Measurements from ENCODE around the gene TP63. TPM values are rescaled to one million over a fixed set of nuclear protein-coding genes. Genes with fewer than 3 reads are reported as not detected.

The TP63 gene
- total RNA-seq, 4 donors from 2014 or later, result not detected

DNA sequence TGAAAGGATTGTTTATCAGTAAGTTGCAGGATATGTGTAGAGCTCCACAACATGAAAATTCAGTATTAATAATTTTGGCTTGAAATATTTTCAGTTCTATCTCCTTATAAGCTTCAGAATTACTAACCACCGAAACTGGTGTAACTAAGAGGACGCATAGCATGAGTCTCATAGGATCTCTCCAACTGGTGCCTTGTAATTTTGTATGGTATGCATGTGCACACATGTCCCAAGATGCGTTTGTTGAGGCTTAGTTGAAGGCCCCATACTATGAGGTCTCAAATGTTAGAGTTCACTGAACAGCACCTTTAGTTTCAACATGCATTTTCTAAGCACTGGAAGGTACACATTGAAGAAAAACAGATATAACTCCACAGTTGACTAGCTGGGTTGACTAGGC lies 195.4 kb downstream of the TP63 start:
- Histone ChIP-seq H3K27ac (no peak overlapping the region), H3K36me3 (no peaks in the 10 kb centered on the region), H3K4me3 (no peak overlapping the region), H3K27me3 (no peaks in the 10 kb centered on the region), H3K9me3 (no peaks in the 10 kb centered on the region), H3K4me1 (no peaks in the 10 kb centered on the region)
- no peak for TF ChIP-seq EP300 (IDR thresholded peaks at IDR 0.05; ENCODE audit: low read depth)
- no peak for DNase-seq
- in situ Hi-C loops (cut with MboI; ENCODE audit: low pct_ligation_motif_present in 1 of 4, low pct_unique_long_range_greater_than_20kb in 1 of 4, low sequenced_read_pairs in 3 of 4) (no loop called here), intact Hi-C loops (cut with DNase I; ENCODE audit: low total_unique reads) (no loop called here)
- 84 to 88% methylated on average over 2 to 3 of the region's 3 CpGs for WGBS, 2 donors (ENCODE audit: low coverage in 1 of 2)

DNA sequence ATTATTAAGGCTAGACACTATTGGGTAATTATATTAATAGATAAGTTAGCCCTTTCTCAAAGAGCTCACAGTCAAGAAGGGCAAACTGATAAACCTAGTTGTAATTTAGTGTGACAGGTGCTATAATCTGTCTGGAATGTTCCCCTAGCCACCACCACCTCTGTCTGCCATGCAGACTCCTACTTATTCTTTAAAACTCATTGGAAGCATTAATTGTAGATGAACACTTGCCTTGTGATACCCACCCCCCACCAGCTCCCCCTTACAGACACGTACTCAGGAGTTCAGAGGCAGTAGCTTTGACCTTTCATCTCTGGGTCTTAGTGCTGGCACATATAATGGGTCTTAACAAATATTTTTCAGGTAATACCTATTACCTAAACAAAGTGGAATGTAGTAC lies 195.9 kb downstream of the TP63 start:
- Histone ChIP-seq H3K4me3 (no peak overlapping the region), H3K4me1 (no peaks in the 10 kb centered on the region), H3K9me3 (no peaks in the 10 kb centered on the region), H3K36me3 (no peaks in the 10 kb centered on the region), H3K27ac (no peak overlapping the region), H3K27me3 (no peaks in the 10 kb centered on the region)
- WGBS, 2 donors (ENCODE audit: low coverage in 1 of 2), result 89% methylated on average over 1 of the region's 1 CpG; no CpG with 5 or more reads in 1 of the 2 donors
- TF ChIP-seq, protein P1, sequence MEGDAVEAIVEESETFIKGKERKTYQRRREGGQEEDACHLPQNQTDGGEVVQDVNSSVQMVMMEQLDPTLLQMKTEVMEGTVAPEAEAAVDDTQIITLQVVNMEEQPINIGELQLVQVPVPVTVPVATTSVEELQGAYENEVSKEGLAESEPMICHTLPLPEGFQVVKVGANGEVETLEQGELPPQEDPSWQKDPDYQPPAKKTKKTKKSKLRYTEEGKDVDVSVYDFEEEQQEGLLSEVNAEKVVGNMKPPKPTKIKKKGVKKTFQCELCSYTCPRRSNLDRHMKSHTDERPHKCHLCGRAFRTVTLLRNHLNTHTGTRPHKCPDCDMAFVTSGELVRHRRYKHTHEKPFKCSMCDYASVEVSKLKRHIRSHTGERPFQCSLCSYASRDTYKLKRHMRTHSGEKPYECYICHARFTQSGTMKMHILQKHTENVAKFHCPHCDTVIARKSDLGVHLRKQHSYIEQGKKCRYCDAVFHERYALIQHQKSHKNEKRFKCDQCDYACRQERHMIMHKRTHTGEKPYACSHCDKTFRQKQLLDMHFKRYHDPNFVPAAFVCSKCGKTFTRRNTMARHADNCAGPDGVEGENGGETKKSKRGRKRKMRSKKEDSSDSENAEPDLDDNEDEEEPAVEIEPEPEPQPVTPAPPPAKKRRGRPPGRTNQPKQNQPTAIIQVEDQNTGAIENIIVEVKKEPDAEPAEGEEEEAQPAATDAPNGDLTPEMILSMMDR (IDR thresholded peaks at IDR 0.05), result no peak
- no peak for TF ChIP-seq EP300 (IDR thresholded peaks at IDR 0.05; ENCODE audit: low read depth)
- no peak for TF ChIP-seq POLR2AphosphoS5 (IDR thresholded peaks at IDR 0.05)
- no peak for TF ChIP-seq POLR2A (IDR thresholded peaks at IDR 0.05)
- intact Hi-C loops (cut with DNase I; ENCODE audit: low total_unique reads) (no loop called here), in situ Hi-C loops (cut with MboI; ENCODE audit: low pct_ligation_motif_present in 1 of 4, low pct_unique_long_range_greater_than_20kb in 1 of 4, low sequenced_read_pairs in 3 of 4) (no loop called here)
- DNase-seq, result no peak

DNA sequence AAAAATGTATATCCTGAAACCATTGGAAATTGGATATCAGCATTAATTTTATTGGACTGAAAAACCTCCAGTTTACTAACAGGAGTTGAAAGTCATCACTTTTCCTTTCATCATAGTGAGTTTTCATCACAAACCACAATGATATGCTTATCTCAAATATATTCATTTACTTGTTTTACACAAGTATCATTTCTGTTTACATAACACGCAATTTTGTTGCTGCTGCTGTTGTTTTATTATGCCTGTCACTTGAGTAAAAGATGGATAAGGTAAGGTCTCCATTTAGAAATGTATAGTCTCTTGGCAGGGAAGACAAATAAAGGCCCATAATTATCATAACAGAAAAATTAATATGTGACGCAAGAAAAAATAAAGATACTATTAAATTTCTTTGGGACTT lies 199.2 kb downstream of the TP63 start:
- H3K4me1 ChIP-seq, result no peaks in the 10 kb centered on the region
- 70 to 76% methylated on average over 2 of the region's 2 CpGs for WGBS, 2 donors (ENCODE audit: low coverage in 1 of 2)
- no peak for DNase-seq
- H3K27ac ChIP-seq, result no peak overlapping the region
- no peaks in the 10 kb centered on the region for H3K36me3 ChIP-seq
- TF ChIP-seq EP300 (IDR thresholded peaks at IDR 0.05; ENCODE audit: low read depth) (no peak), POLR2A (IDR thresholded peaks at IDR 0.05) (no peak)
- TF ChIP-seq, protein P1 (IDR thresholded peaks at IDR 0.05), result no peak
- intact Hi-C loops (cut with DNase I; ENCODE audit: low total_unique reads), result no loop called here
- in situ Hi-C loops (cut with MboI; ENCODE audit: low pct_ligation_motif_present in 1 of 4, low pct_unique_long_range_greater_than_20kb in 1 of 4, low sequenced_read_pairs in 3 of 4), result no loop called here
- no peaks in the 10 kb centered on the region for H3K27me3 ChIP-seq
- no peak overlapping the region for H3K4me3 ChIP-seq
- no peaks in the 10 kb centered on the region for H3K9me3 ChIP-seq

DNA sequence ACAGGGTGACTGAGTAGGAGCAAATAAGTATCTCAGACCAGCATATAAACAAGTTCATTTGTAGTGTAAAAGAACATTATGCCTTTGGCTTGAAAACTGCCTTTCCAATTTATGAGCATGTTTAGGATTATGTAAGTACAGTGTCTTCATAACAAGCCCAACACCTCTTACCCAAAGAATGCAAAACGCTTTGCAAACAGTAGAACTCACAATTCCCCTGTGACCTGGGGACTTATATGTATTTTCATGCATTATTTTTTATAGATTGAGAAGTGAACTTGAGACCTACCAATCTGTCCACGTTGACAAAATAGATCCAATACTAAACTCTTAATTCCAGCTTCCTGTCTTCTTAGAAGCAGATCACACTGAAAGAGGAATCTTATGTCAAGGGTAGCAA lies 202.1 kb downstream of the TP63 start:
- TF ChIP-seq, protein P1 (IDR thresholded peaks at IDR 0.05), result no peak
- no peaks in the 10 kb centered on the region for H3K36me3 ChIP-seq
- H3K27ac ChIP-seq, result no peak overlapping the region
- no peaks in the 10 kb centered on the region for H3K9me3 ChIP-seq
- 51 to 54% methylated on average over 2 of the region's 2 CpGs for WGBS, 2 donors (ENCODE audit: low coverage in 1 of 2)
- intact Hi-C loops (cut with DNase I; ENCODE audit: low total_unique reads), result no loop called here
- H3K4me3 ChIP-seq, result no peak overlapping the region
- in situ Hi-C loops (cut with MboI; ENCODE audit: low pct_ligation_motif_present in 1 of 4, low pct_unique_long_range_greater_than_20kb in 1 of 4, low sequenced_read_pairs in 3 of 4), result no loop called here
- no peak for DNase-seq
- H3K27me3 ChIP-seq, result no peaks in the 10 kb centered on the region
- H3K4me1 ChIP-seq, result no peaks in the 10 kb centered on the region

DNA sequence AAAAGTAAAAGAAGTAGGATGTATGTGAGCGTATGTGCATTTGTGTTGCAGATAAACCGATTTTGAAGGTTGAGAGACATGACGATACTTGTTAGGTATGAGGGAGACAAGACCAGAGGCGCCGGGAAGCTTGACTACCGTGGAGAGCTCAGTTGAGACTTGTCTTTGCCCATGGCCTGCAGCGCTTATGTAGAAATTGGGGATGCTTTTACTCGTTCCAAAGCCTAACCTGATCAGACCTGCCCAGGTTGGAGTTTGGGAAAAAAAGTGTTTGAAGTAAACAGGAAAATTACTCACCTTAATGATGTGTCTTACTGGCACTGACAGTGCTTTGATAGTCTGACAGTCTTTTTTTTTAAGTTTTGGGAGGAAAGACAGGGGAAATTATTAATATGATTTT lies 202.8 kb downstream of the TP63 start:
- no peak overlapping the region for H3K27ac ChIP-seq
- in situ Hi-C loops (cut with MboI; ENCODE audit: low pct_ligation_motif_present in 1 of 4, low pct_unique_long_range_greater_than_20kb in 1 of 4, low sequenced_read_pairs in 3 of 4), result no loop called here
- no peaks in the 10 kb centered on the region for H3K27me3 ChIP-seq
- H3K4me1 ChIP-seq, result no peaks in the 10 kb centered on the region
- no peak for TF ChIP-seq POLR2AphosphoS5 (IDR thresholded peaks at IDR 0.05)
- TF ChIP-seq EP300 (IDR thresholded peaks at IDR 0.05; ENCODE audit: low read depth), result no peak
- TF ChIP-seq, protein P1 (IDR thresholded peaks at IDR 0.05), result no peak
- no peak for TF ChIP-seq POLR2A (IDR thresholded peaks at IDR 0.05)
- intact Hi-C loops (cut with DNase I; ENCODE audit: low total_unique reads), result no loop called here
- no peak for DNase-seq
- no peaks in the 10 kb centered on the region for H3K9me3 ChIP-seq
- no peak overlapping the region for H3K4me3 ChIP-seq
- WGBS, 2 donors (ENCODE audit: low coverage in 1 of 2), result 86 to 88% methylated on average over 7 to 8 of the region's 8 CpGs
- no peaks in the 10 kb centered on the region for H3K36me3 ChIP-seq
